HG03097 (cell line): ENCODE data around the gene ABHD15.

ENCODE experiments used
- ATAC-seq: cut with Tn5 transposase; IDR thresholded peaks from one replicate; pipeline ENCODE4 v1.9.1; 2021; ENCODE audit not compliant: unreplicated experiment, low FRiP score

ABHD15 gene, protein sequence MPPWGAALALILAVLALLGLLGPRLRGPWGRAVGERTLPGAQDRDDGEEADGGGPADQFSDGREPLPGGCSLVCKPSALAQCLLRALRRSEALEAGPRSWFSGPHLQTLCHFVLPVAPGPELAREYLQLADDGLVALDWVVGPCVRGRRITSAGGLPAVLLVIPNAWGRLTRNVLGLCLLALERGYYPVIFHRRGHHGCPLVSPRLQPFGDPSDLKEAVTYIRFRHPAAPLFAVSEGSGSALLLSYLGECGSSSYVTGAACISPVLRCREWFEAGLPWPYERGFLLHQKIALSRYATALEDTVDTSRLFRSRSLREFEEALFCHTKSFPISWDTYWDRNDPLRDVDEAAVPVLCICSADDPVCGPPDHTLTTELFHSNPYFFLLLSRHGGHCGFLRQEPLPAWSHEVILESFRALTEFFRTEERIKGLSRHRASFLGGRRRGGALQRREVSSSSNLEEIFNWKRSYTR

DNA sequence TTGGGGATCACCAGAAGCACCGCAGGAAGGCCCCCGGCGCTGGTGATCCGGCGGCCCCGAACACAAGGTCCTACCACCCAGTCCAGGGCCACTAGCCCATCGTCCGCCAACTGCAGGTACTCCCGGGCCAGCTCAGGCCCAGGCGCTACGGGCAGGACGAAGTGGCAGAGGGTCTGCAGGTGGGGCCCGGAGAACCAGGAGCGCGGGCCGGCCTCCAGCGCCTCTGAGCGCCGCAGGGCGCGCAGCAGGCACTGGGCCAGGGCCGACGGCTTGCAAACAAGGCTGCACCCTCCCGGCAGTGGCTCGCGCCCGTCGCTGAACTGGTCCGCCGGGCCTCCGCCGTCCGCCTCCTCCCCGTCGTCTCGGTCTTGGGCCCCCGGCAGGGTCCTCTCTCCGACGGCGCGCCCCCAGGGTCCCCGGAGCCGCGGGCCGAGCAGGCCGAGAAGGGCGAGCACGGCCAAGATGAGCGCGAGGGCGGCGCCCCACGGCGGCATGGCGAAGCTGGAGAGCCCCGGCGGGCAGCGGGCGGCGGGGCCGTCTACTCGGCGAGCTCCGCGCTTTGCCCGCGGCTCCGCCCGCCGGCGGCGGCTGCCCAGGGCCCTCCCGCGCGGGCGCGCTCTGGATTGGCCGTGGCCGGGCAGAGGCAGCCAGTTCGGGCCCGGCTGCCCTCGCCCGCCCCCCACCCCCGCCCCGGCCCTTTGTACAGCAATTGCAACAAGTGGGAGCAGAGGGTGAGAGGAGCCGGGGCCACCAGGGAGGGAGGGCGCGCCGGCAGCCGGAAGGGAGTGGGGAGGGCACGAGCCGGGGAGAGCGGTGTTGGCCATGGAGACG lies at the start of gene ABHD15:
Gene ABHD15, minus strand, starts transcription at position 565 of the 831 bp plus-strand sequence. Its CDS starts 71 bp downstream, at position 494.
- ATAC-seq: peak; percentile 24

DNA sequence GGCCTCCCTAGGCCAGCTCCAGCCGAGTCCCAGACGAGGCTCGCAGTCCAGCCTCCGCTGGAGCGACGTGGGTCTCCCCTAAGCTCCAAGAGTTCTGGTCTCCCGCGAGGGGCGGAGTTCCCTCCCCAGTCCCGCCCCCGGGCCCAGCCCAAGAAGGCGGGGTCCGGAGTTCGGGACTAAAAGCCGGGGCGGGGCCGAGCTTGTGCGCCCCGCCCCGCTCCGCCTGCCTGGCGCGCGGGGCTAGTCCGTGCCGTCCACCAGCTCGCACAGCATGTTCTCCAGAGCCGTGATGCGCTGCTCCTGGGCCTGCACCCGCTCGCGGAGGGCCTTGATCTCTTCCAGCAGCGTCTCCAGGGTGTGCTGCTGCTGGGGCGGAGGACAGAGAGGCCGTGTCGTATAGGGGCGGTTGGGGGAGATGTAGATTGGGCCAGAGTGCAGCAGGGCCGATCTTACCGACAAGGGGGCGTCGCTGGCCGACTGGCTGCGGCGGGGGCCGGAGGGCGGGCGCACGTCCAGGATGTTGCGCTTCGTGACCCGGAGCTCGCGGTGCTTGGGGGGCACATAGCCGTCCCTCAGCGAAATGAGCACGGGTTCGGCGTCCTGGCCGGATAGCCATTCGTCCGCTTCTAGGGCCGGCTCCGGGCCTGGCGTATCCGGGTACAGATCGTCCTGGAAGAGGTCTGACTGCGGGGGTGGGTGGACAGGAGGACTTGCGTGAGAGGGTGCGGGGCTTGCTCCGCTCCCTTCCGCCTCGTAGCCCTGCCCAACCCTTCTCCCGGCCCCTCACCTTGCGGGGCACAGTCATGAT lies 48.9 kb upstream of the ABHD15 start:
- ATAC-seq: peak; percentile 49

DNA sequence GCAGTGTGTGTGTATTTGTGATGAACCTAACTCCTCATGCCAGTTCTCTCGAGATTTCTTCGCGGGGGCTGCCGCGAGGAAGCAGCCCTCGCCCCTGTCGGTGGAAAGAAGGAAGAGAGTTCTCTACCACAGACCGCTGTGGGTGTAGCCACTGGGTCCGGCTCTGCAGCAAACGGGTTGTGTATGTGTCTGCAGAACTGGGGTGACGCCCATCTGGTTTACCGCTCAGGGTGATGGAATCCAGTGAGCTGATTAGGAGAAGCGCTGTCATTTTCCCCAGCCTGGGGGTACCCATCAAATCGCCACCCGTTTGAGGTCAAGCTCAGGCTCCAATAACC lies 48.2 kb upstream of the ABHD15 start:
- no peak for ATAC-seq

DNA sequence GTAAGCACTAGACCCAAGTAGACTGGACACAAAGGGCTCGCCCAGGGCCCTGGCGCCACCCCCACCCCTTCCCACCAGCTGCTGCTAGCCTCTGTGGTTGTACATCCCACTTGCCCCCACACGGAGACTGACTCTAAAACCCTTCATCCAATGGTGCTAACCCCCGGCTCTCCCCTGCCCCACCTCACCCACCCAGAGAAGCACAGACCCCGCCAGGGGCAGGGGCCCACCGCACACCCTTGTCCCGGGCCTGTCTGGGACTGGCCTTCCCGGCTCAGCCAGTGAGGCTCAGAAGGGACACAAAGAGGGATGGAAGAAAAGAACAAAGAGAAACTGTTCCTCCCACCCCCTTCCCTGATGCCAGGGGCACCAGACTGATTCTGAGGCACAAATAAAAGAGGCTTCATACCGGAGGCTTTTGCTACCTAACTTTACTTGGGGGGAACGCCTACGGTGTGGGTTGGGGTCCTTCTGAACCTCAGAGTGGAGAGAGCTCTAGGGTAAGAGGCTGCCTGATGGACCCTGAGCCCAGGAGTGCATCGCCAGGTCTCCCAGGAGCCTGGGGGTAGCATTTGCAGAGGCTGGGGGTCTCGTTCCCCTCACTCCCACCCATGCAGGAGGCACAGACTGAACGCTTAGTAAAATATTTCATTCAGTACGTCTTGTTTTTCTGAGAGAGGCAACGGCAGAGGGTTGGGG lies 47.7 kb upstream of the ABHD15 start:
- ATAC-seq: no peak

DNA sequence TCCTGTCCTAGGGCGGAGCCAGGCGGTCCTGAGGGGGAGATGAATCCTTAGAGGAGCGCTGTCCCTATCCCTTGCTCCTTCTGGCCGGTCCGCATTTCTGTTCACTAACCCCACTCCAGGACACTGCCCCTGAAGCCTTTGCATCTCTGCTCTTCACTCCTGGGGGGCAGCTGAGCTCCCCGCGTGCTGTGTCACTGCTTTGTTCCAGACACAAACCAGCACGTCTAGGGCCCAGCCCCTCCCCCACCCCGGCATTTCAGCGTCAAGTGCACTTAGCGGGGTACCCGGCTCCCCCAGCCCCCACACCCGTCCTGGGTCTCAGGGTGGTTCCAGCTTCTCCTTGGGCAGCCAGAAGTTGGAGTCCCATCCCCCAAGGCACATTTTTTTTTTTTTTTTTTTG lies 47.0 kb upstream of the ABHD15 start:
- ATAC-seq: peak; percentile 4

DNA sequence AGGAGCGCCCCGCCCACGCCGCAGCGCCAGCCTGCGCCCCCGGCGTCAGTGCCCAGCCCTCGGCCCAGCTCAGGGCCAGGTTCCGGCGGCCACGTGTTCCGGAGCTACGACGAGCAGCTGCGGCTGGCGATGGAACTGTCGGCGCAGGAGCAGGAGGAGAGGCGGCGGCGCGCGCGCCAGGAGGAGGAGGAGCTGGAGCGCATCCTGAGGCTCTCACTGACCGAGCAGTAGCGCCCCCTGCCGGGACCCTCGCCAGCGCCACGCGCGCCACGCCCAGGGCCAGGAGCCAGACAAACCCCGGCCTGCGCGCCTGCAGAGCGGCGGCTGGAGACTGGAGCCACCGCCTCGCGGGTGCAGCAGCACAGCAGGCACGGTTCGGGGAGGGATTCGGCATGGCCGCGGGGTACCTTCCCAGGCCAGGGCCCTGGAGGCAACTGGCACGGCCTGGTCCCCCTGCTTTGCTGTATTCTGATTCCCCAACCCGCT lies 46.6 kb upstream of the ABHD15 start:
- peak; percentile 36 for ATAC-seq

DNA sequence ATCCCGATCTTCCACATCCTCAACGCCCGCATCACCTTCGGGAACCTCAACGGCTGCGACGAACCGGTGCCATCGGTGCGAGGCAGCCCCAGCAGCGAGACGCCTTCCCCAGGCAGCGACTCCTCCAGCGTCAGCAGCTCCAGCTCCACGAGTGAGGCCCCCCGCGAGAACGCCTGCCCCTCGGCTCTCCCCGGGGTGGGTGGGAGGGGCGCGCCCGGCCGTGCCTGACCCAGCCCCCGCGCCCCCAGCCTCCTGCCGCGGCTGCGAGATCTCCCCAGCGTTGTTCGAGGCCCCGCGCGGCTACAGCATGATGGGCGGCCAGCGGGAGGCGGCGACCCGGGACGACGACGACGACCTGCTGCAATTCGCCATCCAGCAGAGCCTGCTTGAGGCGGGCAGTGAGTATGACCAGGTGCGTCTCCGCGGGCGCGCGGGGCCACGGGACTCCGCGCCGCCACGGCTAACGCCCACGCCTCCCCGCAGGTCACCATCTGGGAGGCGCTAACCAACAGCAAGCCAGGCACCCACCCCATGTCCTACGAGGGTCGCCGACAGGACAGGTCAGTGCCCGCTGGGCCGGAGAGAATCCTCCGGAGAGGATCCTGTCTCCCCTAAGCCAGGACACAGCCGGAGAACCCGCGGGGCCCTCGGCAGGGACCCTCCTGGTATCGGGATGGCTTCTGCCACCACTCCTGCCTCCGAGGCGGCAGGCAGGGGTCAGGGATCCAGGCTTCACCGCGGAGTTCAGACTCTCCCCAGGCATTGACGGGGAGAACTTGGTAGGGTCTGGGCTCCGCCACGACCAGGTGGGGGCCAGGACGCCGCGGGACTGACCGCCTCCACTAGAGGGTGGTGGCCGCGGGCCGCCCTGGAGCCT lies 45.8 kb upstream of the ABHD15 start:
- ATAC-seq: no peak

DNA sequence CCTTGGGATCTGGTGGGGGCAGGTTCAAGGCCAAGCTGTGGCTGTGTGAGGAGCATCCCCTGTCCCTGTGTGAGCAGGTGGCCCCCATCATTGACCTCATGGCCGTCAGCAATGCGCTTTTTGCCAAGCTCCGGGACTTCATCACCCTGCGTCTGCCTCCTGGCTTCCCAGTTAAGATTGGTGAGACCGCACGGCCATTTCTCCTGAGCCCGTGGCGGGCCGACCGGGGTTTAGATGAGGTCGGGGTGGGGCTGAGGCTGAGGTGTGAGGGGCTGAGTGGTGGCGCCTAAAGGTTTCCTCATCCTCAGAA lies 45.2 kb upstream of the ABHD15 start:
- no peak for ATAC-seq

DNA sequence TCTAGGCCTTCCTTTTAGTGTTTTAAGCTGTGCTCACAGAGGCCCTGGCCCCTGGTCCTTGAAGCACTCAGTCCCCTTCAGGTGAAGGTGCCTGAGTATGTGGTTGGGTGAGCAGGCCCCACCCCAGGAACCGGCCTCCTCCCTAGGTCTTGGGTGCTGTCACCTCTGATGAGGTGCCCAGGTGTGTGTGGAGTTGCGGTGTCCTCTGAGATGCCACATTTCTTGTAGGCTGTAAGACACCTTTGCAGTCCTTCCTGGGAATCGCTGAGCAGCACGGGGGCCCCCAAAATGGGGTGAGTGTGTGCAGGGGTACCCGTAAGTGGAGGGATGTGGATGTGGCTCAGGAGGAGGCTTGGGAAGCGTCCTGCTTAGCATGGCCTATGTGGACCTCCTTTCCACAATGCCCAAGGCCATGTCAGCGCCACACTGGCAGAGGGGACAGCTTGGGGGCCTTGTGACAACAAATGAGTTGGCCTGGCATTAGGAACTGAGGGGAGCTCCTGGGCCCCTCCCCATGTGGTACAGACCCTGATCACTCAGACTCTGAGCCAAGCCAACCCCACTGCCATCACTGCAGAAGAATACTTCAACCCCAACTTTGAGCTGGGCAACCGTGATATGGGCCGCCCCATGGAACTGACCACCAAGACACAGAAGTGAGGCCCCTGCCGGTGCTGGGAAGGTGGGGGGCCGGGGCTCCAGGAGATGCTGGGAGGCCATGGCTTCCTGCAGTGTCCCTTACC lies 44.7 kb upstream of the ABHD15 start:
- no peak for ATAC-seq

DNA sequence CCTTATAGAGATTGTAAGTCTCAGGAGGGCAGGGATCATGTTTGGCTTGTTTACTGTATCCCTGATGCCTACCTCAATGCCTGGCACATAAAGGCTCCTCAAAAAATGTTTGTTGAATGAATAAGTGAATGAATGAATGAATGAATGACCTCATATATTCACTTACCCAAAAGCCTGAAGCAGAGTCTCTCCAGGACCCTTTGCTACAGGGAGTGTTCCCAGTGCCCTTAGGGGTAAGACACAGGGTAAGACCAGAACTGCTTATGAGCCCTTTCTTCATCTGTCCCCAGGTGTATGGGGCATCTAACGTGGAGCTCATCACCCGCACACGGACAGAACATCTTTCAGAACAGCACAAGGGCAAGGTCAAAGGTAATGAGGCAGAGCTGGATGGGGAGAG lies 43.6 kb upstream of the ABHD15 start:
- no peak for ATAC-seq

DNA sequence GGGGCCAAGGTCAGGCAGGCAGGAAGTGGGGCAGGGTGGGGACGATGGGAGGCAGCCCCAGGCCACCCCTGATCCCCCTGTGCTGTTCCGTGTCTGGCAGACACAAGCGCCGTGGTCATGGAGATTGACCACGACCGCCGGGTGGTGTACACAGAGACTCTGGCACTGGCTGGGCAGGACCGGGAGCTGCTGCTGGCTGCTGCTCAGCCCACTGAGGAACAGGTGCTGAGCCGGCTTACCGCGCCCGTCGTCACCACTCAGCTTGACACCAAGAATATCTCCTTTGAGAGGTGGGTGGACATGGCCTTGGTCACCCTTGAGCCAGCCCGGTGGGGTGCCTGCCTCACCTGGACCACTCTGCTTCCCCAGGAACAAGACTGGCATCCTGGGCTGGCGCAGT lies 42.1 kb upstream of the ABHD15 start:
- no peak for ATAC-seq

DNA sequence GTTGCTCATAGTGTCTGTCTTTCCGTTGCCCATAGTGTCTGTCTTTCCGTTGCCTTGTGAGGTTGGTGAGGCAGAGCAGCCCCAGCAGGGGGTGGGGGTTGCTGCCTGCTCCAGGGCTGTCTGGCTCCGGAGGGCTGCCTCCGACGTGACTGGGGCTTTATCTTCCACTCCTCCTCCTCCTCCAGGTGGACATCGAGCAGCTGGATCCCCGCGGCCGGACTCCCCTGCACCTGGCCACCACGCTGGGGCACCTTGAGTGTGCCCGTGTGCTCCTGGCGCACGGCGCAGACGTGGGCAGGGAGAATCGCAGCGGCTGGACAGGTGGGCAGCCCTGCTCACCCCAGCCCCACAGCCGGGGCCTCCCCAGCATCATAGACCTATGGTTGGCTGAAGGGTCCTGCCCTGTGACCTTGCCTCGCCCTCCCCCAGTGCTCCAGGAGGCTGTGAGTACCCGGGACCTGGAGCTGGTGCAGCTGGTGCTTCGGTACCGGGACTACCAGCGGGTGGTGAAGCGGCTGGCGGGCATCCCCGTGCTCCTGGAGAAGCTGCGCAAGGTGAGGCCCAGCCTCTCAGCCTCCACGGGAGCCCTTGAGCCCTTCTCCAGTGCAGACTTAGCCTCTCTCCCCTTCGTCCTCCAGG lies 40.8 kb upstream of the ABHD15 start:
- ATAC-seq: no peak

DNA sequence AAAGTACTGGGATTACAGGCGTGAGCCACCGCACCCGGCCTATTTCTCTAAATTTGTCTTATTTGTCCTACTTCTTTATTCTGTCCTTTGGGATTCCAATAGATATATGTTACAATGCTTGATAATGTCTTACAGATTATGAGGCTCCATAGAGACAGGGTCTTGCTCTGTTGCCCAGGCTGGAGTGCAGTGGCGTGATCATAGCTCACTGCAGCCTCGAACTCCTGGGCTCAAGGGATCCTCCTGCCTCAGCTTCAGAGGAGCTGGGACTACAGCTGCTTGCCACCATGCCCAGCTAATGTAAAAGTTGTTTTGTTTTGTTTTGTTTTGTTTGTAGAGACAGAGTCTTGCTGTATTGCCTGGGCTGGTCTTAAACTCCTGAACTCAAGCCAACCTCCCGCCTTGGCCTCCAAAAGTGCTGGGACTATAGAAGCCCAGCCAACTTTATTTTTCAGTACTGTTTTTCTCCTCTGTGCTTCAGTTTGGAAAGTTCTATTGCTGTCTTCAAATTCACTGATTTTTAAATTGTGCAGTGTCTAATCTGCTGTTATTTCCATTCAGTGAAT lies 36.4 kb upstream of the ABHD15 start:
- no peak for ATAC-seq

DNA sequence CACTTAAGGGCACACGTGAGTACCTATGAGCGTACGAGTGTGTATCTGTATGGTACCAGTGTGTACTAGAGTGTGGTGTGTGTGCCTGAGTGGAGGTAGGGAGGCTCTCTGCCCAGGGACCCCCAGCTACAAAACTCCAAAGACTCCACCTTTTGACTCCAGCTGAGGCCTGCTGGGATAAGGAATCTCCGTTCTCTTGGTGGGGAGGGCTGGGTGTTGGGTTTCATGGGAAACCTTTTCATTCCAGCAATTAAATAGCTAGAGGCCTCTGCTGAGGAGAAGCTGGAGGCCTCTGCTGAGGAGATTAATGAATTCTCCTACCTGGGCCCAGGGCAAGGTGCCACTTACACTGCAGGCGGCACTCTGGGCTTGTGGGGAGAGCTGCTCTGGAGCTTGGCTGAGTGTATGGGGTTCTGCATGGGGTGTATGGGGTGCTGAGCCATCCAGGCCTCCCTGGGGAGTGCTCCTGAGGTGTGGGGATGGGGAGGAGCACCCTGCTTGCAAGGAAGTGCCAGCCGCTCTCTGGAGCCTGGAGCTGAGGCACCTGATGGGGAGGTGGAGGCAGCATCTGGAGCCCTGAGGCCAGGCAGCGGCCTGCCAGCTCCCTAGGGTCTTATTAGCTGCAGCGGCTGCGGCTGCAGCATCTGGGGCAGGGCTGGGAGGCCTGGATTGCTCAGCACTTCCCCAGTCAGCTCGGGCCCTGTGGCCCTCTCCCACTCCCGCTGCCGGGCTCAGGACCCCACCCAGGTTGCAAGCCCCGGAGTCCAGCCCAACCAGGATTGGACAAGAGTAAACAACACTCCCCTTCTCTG lies 30.7 kb upstream of the ABHD15 start:
- ATAC-seq: no peak

DNA sequence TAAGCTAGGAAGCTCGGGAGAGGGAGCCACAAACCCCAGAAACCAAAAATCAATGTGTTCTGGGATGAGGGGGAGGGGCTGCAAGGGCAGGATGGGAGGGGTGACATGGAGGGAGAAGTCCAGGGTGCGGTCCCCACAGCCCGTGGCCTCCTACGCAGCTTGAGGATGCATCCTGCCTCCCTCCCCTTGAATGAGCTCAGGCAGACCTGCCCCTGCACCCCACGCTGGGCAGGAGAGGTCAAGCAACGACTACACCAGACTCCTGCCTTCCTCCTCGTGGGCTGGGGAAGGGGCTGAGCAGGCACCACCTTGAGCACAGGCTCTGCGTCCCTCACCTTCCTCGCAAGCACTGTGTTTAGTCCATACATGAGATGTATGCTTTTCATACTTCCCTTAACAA lies 30.0 kb upstream of the ABHD15 start:
- no peak for ATAC-seq

DNA sequence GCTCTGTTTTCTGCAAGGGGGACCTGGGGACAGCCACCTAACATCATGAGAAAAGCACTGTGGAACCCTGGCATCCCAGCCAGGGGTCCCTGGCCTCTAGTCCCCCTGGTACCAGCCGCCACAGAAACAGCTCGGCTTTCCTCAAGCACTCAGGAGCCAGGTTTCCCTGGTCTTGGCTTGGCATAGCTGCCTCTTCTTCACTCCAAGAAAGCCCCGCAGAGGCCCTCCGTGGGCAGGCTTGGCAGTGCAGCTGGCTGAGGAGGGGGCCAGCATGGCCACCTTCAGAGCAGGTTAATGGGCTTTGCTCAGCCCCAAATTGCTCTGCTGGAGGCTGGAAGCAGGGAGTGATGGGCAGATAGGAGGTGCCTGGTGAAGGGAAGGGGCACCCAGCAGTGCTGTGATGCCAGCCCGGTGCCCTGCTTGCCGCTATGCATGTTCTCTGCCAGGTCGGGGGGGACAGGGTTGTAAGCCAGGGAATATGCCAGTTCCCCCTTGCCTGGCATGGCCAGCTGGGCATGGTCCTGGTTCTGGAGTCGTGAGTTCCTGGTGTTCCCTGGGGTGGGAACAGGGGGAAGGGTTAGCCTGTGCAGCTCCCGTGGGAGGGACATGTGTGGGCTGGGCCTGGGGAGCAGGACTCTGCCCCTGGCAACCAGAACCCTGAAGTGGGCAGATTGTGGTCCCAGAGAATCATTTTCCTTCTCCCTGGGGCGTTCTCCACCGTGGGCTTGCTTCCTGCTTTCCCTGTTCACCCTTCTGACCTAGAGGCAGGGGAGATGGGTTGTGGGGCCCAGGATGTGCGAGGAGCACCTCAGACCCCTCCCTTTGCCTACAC lies 29.3 kb upstream of the ABHD15 start:
- no peak for ATAC-seq
